ENCODE measurements around the gene MTTP.
A peak's percentile ranks its signal among the peaks of the same experiment; 100 is the strongest.
"Not testable (repeated sequence)": the region's sequence is repeated elsewhere in the genome, so short reads cannot be mapped to it uniquely, and the experiment has no call there.

The MTTP gene

DNA sequence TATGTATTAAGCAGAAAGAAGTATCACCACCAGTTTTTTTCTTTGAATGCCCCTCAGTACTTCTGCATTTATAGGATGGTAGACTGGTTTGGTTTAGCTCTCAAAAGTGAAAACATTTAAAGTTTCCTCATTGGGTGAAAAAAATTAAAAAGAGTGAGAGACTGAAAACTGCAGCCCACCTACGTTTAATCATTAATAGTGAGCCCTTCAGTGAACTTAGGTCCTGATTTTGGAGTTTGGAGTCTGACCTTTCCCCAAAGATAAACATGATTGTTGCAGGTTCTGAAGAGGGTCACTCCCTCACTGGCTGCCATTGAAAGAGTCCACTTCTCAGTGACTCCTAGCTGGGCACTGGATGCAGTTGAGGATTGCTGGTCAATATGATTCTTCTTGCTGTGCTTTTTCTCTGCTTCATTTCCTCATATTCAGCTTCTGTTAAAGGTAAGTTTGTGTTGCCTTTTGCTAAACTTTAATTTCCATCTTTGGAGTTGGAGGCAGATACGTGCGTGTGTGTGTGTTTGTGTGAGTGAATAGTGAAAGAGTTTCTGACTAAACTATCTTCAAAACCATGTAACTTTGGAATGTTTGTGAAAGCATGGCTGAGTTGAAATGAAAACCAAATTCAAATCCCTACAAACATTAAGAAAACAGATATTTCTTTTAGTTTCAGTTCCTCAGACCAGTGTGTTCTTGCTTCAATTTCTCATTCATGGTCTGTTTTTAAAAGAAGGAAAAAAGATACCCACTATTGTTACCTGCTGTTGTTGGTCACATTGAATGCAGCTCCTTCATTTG is at the start of gene MTTP:
Gene MTTP (plus strand): TSS at position 295 of the 795 bp plus-strand sequence. CDS start 86 bp downstream, at position 381.
- DNase-seq (ENCODE audit: low read depth in 2 of 3, low spot score in 2 of 3): no peak

DNA sequence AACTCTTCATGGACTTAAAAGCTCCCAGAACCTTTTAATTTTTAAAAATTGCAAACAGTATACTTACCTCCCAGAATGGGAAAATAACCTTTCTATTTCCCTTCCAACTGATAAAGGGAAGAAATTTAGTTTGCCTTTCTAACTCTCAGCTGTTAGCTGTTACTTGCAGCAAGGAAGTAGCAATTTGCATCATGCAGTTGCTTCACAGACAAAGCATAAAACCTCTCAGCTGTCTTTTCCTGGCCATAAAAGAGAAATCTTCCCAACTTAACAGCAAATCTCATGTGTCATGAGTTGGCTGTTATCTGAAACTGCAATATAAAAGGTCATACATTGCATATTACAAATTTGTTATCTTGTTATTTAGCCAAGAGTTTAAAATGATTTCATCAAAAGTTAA is 45.4 kb upstream of the MTTP start:
- DNase-seq (ENCODE audit: low read depth in 2 of 3, low spot score in 2 of 3): no peak

DNA sequence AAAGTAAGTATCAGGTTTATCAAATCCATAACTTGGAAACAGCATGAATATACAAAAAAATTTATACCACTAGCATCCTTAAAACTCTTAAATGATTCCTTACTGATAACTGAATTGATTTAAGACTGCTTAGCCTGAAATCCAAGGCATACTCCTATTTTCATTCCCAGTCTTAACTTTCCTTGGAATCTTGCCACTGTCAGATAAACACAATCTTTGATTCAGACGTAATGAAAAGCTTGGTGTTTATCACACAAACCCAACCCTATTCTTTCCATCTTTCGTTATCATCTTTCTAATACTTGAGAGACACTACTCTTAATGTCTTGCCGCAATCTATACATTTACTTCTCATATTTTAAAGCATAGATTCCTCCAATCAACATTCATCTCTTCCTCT is 44.7 kb upstream of the MTTP start:
- DNase-seq (ENCODE audit: low read depth in 2 of 3, low spot score in 2 of 3): no peak

DNA sequence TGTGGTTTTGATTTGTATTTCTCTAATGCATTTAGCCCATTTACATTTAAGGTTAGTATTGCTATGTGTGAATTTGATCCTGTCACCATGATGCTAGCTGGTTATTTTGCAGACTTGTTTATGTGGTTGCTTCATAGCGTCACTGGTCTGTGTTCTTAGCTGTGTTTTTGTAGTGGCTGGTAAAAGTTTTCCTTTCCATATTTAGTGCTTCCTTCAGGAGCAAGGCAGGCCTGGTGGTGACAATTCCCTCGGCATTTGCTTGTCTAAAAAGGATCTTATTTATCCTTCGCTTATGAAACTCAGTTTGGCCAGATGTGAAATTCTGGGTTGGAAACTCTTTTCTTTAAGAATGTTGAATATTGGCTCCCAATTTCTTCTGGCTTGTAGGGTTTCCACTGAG is 39.9 kb upstream of the MTTP start:
- not testable (repeated sequence) for DNase-seq (ENCODE audit: low read depth in 2 of 3, low spot score in 2 of 3)

DNA sequence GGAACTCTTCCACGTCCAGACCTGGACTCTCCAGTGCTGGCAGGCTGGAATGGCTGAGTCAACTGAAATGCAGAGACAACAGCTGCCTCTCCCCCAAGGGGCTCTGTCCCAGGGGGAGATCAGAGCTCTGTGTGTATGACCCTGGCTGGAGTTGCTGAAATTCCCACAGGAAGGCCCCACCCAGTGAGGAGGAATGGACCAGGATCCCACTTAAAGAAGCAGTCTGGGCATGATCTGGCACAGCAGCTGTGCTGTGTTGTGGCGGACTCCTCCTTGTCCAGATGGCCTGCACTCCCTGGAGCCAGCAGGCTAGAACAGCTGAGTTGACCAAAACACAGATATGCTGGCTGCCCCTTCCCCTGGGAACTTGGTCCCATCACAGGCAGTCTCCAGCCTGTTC is 38.4 kb upstream of the MTTP start:
- DNase-seq (ENCODE audit: low read depth in 2 of 3, low spot score in 2 of 3): no peak

DNA sequence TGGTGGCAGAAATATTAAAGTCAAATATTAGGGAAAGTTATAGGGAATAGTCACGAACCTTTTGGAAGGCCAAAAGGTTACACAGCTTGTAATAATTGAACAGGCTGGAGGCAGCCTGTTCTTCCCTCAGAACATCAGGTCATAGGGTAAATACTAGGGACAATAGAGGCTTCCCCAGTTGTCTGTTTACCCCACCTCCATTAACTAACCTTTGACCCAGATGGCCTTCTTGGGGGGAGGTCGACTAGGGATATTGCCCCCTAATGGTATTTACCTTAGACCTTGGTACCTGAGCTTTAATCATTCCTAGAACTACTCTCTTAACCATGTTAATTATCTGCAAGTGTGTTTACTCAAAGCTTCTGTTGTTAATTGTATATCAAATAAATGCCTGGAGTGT is 37.8 kb upstream of the MTTP start:
- DNase-seq (ENCODE audit: low read depth in 2 of 3, low spot score in 2 of 3): no peak

DNA sequence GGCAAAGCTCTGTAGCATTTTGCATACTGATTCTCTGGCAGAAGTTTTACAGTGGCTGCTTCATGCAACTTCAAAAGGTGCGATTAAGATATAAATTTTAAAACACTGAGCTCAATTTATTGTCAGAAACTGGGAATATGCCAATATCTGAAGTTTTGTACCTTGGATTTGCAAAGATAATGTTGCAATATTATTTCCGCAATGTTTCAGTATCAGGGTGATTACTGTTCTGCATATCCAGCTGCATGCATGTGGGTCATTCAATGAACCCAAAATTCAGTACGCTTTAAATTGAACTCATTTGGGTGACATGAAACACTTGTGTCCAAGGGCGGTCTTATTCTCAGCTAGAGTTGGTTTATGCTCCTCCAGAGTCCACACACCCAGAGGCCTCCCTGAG is 37.0 kb upstream of the MTTP start:
- DNase-seq (ENCODE audit: low read depth in 2 of 3, low spot score in 2 of 3): no peak

DNA sequence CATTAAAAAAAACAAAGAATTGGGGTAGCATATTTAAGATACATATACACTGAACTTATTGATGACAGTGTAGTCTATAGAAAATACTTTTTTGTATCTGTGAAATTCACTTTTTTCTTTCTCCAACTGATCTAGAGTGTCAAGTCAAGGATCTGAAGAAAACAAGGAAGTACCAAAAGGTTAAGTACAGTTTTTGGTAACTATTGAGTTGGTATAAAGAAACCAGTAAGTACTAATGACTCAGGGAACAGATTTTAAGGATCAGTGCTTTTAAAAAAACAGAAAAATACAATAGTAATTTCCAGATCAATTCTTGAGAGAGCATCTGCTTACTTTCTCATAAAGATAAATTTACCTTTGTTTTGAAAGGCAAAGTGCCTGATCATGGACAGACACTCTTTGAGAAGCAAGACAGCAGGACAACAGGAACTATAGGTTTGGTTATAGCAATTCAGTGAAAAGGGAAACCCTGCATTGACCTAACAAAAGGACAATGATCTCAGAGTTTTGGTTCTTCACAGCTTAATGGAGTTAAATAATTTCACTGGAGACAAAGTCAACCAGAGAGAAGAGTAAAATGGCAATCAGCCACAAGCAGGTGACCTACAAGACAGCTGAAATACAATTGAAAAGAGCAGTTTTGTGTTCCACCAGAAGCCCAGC is 34.2 kb upstream of the MTTP start:
- no peak for DNase-seq (ENCODE audit: low read depth in 2 of 3, low spot score in 2 of 3)

DNA sequence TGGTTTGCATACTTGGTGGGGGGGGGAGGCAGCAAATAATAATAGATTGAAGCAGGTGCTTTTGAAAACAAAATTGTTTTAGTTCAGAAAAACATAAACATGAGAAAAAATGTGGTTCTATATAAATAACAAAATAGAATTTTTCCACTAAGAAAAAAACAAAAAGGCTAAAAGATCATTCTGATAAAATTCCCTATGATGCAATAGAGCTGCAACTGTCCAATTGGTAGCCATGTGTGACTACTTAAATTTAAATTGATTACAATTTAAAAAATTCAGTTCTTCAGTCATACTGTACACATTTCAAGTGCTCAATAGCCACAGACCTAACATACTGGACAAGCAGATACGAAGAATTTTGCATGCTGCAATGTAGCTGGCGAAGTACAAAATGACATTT is 21.8 kb upstream of the MTTP start:
- no peak for DNase-seq (ENCODE audit: low read depth in 2 of 3, low spot score in 2 of 3)

DNA sequence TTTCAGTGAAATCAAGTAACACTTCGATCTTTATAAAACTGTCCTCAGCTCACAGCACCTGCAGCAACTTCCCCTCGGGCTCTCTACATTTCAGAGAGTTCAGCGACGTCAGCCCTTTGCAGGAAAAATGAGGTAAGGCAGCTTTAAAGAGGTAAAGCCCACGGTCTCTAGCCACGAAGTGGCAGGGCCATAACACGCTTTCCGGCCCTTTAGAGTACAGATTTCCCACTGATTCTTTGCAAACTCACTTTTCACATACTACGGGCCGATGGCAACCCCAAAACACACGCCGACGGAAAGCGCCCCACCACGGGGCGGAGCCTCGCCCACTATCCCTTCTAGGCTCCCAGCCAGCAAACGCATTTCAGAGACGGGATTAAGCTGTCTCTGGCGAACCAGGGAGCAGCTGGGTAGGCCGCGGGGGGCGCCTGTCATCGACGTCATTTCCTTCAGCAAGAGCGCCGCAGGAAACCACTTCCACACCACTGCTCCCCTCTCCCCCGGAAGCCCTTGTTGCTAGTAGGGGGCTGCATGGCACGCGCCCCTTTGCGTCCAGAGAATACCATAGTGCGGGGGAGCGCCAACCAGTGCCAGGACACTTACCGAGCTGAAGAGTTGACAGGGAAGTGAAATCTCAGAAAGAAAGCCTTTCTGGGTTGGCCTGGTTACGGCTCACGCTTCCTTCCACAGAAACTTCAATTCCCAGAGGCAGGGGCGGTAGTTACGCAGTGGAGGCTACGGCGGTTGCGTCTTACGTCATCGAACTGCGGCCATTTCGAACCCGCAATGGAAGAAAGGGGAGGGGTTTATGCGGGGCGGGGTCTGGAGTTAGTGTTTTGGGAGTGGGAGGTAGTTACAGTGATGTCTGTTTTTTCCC is 11.1 kb upstream of the MTTP start, which contains the start of gene TRMT10A:
Gene TRMT10A (minus strand): TSS at position 730 of the 877 bp plus-strand sequence. CDS start 4,701 bp downstream, outside the sequence.
- peak; percentile 69 to 85 (median 79) for DNase-seq (ENCODE audit: low read depth in 2 of 3, low spot score in 2 of 3)

DNA sequence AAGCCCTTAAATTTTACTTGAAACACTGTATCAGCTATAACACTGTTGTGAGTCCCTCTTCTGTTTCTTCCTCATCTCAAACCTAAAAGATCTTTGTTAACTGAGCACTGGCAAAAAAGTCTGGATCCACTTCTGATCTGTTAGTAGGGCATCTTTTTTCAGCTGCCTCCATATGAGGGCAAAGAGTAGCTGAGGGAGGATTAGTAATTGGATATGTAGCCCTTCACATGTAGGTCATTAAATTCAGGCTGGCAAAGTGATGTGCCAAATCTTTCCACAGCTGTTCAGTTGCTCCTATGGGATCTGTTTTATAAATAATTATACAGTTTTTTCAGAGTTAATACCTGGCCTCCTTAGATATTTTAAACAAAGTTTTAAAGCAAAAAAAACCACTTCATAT is 9.7 kb upstream of the MTTP start:
- no peak for DNase-seq (ENCODE audit: low read depth in 2 of 3, low spot score in 2 of 3)

DNA sequence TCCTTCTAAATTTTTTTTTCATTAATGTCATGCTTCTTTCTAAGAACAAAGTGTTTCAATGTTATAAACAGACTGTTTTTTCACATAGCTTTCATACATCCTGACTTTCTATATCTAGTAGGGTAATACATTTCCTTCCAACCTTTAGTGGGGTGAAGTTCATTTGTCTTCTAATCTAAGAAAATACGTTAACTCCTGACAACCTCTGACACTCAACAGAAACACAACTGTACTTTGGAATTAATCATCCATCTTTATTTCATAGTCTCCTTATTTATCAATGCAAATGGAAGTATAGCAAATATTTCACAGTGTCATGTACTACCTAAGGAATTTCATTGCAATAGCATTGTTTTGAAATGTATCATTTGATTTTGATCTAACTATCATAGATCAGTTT is 2.7 kb upstream of the MTTP start:
- DNase-seq (ENCODE audit: low read depth in 2 of 3, low spot score in 2 of 3): no peak

DNA sequence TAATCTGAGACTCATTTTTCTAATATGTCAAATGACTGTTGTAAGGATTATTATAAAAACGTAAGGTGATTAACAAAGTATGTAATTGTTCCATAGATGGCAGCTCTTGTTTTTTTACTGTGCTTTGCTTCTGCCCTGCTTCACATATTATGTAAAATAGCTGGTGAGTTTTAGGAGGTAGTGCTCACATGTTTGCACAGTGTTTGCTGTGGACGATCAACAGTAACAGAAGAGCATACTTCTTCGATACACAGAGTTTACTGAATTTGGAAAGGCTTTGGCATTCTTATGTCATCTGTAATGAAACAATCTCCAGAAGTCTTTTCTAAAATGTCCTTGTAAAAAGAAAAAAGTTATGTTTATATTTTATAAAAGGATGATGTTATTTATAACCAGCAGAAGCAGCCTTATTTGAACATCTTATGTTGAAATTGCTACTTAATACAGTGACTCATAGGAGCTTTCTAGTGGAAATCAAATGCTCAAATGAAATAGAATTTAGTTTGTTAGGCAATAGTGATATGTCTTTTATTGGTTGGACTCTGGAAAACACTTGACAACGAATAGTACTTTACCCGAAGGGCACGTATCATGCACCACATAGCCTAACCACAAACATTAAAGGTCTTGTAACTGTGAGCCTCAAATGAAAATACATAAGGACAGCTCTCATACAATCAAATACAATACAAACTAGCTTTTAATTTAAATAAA is 1.9 kb upstream of the MTTP start:
- no peak for DNase-seq (ENCODE audit: low read depth in 2 of 3, low spot score in 2 of 3)

DNA sequence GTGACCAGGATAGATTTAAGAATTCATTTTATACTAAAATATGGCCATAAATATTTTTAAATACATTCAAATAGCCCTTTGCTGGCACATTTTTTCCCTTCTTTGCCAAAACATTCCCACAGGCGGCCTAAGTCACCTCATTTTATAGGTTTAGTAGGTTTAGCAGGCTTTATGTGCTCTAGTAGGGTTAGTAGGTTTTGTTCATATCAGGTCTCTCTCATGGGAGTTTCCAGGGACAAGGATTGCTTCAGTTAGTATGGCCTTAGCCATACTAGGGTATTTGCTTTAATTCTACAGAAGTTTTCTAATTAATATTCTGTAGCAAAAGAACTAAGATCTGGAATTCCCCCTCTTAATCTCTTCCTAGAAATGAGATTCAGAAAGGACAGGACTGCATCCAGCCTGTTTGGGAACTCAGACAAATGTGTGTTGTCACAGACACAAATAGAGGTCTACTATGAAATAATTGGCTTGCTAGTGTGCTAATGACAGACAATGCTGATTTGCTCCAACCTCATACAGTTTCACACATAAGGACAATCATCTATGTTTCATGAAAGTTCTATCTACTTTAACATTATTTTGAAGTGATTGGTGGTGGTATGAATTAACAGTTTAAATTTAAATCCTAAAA is 772 bp upstream of the MTTP start:
- DNase-seq (ENCODE audit: low read depth in 2 of 3, low spot score in 2 of 3): no peak

DNA sequence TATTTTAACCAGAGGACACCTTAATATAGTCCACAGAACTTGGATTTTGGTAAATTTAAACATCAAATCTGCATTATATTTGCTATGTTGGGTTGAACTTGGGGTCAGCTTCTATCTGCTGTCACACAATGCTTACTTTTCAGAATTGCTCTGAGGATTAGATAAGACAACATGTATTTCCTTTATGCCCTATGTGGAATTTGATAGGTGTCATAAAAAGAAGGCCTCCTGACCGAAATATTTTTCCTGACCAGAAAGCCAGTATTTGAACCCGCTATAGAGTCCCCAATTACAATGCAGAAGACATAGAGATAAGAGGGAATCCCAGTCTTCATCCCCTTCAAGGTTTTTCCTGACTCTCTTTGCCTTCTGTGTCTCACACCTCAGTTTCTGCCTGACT is 4.1 kb downstream of the MTTP start:
- no peak for DNase-seq (ENCODE audit: low read depth in 2 of 3, low spot score in 2 of 3)

DNA sequence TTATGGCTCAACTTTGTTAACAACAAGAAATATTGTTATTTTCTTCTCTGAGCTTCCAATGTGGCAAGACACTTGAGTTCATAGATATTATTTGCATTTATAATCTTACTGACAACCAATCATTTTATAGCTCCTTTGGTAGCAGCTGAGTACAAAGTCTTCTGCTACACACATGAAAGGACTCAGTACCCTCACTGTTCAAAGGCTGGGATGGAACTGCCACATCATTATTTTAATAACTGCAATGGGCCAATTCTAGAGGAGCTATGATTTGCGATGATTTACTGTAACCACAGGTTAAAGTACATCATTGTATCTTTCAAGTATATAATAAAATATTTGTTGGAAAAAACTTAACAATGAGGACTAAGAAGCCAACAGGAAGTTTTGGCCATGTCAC is 10.9 kb downstream of the MTTP start:
- DNase-seq (ENCODE audit: low read depth in 2 of 3, low spot score in 2 of 3): no peak

DNA sequence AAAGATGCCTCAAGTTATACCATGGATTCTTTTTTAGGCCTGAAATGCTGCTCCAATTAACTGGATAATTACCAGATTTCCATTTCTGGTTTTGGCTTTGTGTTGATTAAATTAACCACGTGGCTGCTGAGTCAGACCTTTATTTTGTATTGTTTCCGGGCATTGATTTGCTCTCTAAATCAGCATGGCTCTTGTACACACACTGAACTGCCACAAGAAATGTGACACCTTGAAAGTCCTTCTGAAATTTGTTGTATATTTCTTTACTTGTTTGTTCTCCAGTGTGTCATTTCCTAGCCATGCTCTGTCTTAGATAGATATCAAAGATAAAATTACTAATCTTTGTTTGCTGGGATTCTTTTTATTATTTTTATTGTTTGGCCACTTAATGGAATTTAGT is 11.7 kb downstream of the MTTP start:
- DNase-seq (ENCODE audit: low read depth in 2 of 3, low spot score in 2 of 3): no peak

DNA sequence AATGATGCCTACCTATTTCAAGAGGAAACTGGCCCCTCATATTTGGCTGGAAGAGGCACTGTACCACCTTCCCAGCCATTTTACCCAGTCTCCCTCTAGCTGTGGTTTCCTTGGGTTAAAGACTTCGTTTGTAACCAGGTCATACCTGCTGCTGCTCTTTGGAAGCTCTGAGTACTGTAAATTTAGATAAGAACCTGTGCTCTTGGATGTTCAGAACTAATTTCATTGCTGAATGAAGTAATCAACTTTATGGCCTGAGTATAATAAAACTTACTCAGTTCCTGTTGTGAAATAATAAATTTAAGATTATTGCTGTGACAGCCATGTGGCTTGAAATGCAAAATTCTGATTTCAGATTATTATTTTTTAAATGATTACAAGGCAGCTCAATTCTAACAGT is 12.2 kb downstream of the MTTP start:
- DNase-seq (ENCODE audit: low read depth in 2 of 3, low spot score in 2 of 3): no peak

DNA sequence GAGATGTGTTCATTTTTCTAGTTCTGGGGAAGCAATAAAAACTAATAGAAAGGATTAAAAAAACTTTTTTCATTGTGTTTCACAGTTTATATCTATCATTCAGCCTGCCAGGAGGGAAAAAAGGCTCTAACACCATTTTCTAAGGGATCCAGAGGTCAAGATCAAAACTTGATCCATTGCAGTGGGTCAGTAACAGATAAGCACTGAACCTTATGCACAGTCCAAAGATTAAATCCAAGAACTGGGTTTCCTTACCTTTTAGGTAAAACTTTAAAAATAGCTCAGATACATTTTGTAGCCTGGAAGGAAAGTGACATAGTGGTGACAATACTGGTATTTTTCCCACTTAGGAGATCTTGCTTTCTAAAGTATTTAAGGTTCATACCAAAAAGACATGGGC is 12.7 kb downstream of the MTTP start:
- DNase-seq (ENCODE audit: low read depth in 2 of 3, low spot score in 2 of 3): no peak

DNA sequence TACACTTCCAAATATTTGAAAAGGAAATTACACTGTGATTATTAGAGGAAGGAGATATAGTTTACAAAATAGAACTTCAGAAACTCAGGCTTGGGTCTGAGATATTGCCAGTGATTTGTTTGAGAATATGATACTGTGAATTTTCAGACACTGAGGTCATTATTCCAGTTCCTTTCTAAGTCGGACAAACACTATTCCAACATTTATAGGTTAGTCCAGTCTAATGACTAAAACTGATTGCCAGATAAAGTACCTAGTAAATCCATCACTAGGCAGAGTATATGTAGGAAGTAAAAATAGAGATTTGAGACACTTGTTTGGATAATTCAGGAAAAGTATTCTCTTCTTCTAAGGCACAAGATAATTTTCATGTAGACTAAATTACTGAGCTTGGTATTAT is 13.2 kb downstream of the MTTP start:
- DNase-seq (ENCODE audit: low read depth in 2 of 3, low spot score in 2 of 3): no peak

DNA sequence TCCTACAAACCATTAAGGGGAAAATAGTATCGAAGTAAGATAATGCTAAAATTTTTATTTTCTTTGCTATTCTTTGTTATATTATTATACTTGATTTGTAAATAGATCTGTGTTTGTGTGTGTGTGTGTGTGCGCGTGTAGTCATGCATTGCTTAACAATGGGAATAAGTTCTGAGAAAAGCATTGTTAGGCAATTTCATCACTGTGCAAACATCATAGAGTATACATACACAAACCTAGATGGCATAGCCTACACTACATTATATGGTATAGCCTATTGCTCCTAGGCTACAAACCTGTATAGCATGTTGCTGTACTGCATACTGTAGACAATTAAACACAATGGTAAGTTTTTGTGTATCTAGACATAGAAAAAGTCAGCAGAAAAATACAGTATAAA is 17.1 kb downstream of the MTTP start:
- no peak for DNase-seq (ENCODE audit: low read depth in 2 of 3, low spot score in 2 of 3)
